Spleen (tissue), 7 donors: ENCODE measurements around the gene SLC17A5.

ENCODE experiments used
- CTCF ChIP-seq, 11 experiments: fragments of 200-600 bp in 7 of 11; fragments of 450-650 bp in 4 of 11; sonication (generic) in 4 of 11; IDR thresholded peaks in 8 of 11; conservative IDR thresholded peaks in 3 of 11; 1 replicate in 7 of 11; 2 replicates in 4 of 11; pipeline versions ENCODE4 v1.4.0 to v1.8.0; 2016 to 2021; ENCODE audit warnings: antibody characterized with exemption in 11 of 11, inconsistent platforms in 4 of 11, mild to moderate bottlenecking in 1 of 11
- POLR2A ChIP-seq, 3 donors: fragments of 450-650 bp; IDR thresholded peaks; one replicate each; pipeline ENCODE4 v1.5.1; 2017; ENCODE audit warnings: antibody characterized with exemption in 3 of 3, mild to moderate bottlenecking in 1 of 3
- POLR2AphosphoS5 ChIP-seq, 3 donors: sonication (generic); formaldehyde crosslinking; IDR thresholded peaks; one replicate each; pipeline ENCODE4 v1.5.1; 2017; ENCODE audit warnings: antibody characterized with exemption in 3 of 3
- donor health status: DM: no; HTN: no; CAD: no; lungs with moderate emphysema.
- donor health status: DM: no; HTN: no; CAD: no.
- donor health status: DM: no; HTN: no; CAD: no.

GRCh38 chr6:73691512-73691911, 37.7 kb upstream of the SLC17A5 start:
- no peak for TF ChIP-seq POLR2A (IDR thresholded peaks at IDR 0.05)
- no peak for TF ChIP-seq CTCF (IDR thresholded peaks at IDR 0.05 in 8 of 11, conservative IDR thresholded peaks at IDR 0.05 in 3 of 11)
- TF ChIP-seq POLR2AphosphoS5 (IDR thresholded peaks at IDR 0.05): no peak
